GM18858 (cell line): Measurements from ENCODE around the gene MORN2.

Experiments used
- ATAC-seq: cut with Tn5 transposase; IDR thresholded peaks from one replicate; pipeline ENCODE4 v1.9.1; 2021; ENCODE audit not compliant: unreplicated experiment

MORN2 gene

GRCh38 chr2:38889045-38889444 lies 13.3 kb downstream of the MORN2 start:
- ATAC-seq: no peak

- ATAC-seq: no peak
These were observed 13.8 kb downstream of the MORN2 start, which contains the start of gene ARHGEF33 for GRCh38 chr2:38889575-38889974. Gene ARHGEF33, plus strand, starts transcription at chr2:38889875. Its CDS starts 29,573 bp downstream, at chr2:38919448.

GRCh38 chr2:38892819-38893218 lies 17.0 kb downstream of the MORN2 start:
- ATAC-seq: no peak

- no peak for ATAC-seq
These were observed 22.5 kb downstream of the MORN2 start for GRCh38 chr2:38898256-38898655.

- no peak for ATAC-seq
These were observed 24.9 kb downstream of the MORN2 start for GRCh38 chr2:38900726-38901125.

- ATAC-seq: no peak
These were observed 29.5 kb downstream of the MORN2 start for GRCh38 chr2:38905251-38905650.

GRCh38 chr2:38907242-38907641 lies 31.5 kb downstream of the MORN2 start:
- no peak for ATAC-seq

GRCh38 chr2:38907743-38908562 lies 32.2 kb downstream of the MORN2 start:
- ATAC-seq: peak; percentile 80

GRCh38 chr2:38909872-38910271 lies 34.1 kb downstream of the MORN2 start:
- no peak for ATAC-seq

- no peak for ATAC-seq
These were observed 35.4 kb downstream of the MORN2 start for GRCh38 chr2:38911191-38911590.

GRCh38 chr2:38912619-38913018 lies 36.8 kb downstream of the MORN2 start:
- ATAC-seq: no peak

GRCh38 chr2:38922389-38922788 lies 46.6 kb downstream of the MORN2 start:
- ATAC-seq: no peak

GRCh38 chr2:38922902-38923301 lies 47.1 kb downstream of the MORN2 start:
- ATAC-seq: no peak

GRCh38 chr2:38925982-38926381 lies 50.2 kb downstream of the MORN2 start:
- ATAC-seq: no peak

GRCh38 chr2:38930600-38930999 lies 54.8 kb downstream of the MORN2 start:
- ATAC-seq: no peak
